ENCODE data around the gene MRPL14. TPM values are rescaled to one million over a fixed set of nuclear protein-coding genes. Genes with fewer than 3 reads are reported as not detected.

MRPL14 gene
- total and polyA plus RNA-seq, 9 of the 15 experiments (the other 6 are each of a cell fraction or from before 2014, with no cell fraction given): 126 to 424 (median 165) TPM

DNA sequence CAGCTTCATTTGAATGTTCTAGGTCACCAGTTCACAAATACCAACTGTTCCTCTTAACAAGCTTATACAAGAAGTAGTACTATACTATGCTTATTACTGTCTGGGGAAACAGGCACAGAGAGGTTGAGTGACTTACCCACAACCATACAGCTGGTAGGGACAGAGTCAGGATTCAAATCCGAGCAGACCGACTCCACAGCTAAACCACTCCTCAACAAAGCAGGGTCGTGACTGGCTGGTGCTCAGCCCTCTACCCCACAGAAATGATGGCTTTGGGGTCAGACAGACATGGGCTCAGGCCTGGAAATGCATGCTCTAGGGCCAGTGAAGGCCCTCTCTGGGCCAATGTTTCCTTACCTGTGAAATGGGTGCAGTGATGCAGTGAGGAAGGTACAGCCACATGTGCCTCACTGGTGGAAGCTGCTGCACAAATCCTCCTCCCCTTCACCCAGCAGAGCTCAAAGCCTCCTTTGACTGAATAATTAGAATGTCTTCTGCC lies 63.6 kb downstream of the MRPL14 start (continued):
- TF ChIP-seq, protein P1, sequence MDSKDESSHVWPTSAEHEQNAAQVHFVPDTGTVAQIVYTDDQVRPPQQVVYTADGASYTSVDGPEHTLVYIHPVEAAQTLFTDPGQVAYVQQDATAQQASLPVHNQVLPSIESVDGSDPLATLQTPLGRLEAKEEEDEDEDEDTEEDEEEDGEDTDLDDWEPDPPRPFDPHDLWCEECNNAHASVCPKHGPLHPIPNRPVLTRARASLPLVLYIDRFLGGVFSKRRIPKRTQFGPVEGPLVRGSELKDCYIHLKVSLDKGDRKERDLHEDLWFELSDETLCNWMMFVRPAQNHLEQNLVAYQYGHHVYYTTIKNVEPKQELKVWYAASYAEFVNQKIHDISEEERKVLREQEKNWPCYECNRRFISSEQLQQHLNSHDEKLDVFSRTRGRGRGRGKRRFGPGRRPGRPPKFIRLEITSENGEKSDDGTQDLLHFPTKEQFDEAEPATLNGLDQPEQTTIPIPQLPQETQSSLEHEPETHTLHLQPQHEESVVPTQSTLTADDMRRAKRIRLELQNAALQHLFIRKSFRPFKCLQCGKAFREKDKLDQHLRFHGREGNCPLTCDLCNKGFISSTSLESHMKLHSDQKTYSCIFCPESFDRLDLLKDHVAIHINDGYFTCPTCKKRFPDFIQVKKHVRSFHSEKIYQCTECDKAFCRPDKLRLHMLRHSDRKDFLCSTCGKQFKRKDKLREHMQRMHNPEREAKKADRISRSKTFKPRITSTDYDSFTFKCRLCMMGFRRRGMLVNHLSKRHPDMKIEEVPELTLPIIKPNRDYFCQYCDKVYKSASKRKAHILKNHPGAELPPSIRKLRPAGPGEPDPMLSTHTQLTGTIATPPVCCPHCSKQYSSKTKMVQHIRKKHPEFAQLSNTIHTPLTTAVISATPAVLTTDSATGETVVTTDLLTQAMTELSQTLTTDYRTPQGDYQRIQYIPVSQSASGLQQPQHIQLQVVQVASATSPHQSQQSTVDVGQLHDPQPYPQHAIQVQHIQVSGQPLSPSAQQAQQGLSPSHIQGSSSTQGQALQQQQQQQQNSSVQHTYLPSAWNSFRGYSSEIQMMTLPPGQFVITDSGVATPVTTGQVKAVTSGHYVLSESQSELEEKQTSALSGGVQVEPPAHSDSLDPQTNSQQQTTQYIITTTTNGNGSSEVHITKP (IDR thresholded peaks at IDR 0.05; ENCODE audit: partially characterized antibody): no peak
- TF ChIP-seq, protein P2, sequence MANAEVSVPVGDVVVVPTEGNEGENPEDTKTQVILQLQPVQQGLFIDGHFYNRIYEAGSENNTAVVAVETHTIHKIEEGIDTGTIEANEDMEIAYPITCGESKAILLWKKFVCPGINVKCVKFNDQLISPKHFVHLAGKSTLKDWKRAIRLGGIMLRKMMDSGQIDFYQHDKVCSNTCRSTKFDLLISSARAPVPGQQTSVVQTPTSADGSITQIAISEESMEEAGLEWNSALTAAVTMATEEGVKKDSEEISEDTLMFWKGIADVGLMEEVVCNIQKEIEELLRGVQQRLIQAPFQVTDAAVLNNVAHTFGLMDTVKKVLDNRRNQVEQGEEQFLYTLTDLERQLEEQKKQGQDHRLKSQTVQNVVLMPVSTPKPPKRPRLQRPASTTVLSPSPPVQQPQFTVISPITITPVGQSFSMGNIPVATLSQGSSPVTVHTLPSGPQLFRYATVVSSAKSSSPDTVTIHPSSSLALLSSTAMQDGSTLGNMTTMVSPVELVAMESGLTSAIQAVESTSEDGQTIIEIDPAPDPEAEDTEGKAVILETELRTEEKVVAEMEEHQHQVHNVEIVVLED (CRISPR knock-in tag; IDR thresholded peaks at IDR 0.05): no peak
- TF ChIP-seq ZBED1 (IDR thresholded peaks at IDR 0.05) (no peak), GATA2 (CRISPR knock-in tag; IDR thresholded peaks at IDR 0.05) (no peak), MYC (IDR thresholded peaks at IDR 0.05; ENCODE audit: low read depth, low read length) (no peak), MYC (CRISPR knock-in tag; IDR thresholded peaks at IDR 0.05; ENCODE audit: borderline replicate concordance, low read depth) (peak; percentile 82; the same call in 1 of the 2 replicates), GTF2E2 (tag; IDR thresholded peaks at IDR 0.05) (peak; percentile 1; the same call in 1 of the 2 replicates), EGR1 (conservative IDR thresholded peaks at IDR 0.05) (no peak), PRPF4 (IDR thresholded peaks at IDR 0.05; ENCODE audit: insufficient read depth, low read depth, low read length, poor library complexity, severe bottlenecking) (no peak), HLTF (IDR thresholded peaks at IDR 0.05) (no peak), RBM25 (IDR thresholded peaks at IDR 0.05; ENCODE audit: low read depth, low read length, severe bottlenecking) (peak; percentile 39), SMARCC2 (IDR thresholded peaks at IDR 0.05; ENCODE audit: low read depth) (no peak), SIN3A (IDR thresholded peaks at IDR 0.05; ENCODE audit: borderline replicate concordance in 2 of 2, control insufficient read depth in 1 of 2, low read depth in 2 of 2, low read length in 2 of 2) (no peak), KDM1A (IDR thresholded peaks at IDR 0.05) (peak in 1 of 2 experiments; percentile 24; a peak in 1 of 4 replicates), CTBP1 (IDR thresholded peaks at IDR 0.05; ENCODE audit: borderline replicate concordance) (no peak), SPI1 (IDR thresholded peaks at IDR 0.05; ENCODE audit: borderline replicate concordance, low read depth, low read length) (no peak), ZFP36 (IDR thresholded peaks at IDR 0.05; ENCODE audit: low read depth, low read length, partially characterized antibody) (peak; percentile 12), KLF10 (CRISPR knock-in tag; IDR thresholded peaks at IDR 0.05) (no peak)
- TF ChIP-seq, protein P3, sequence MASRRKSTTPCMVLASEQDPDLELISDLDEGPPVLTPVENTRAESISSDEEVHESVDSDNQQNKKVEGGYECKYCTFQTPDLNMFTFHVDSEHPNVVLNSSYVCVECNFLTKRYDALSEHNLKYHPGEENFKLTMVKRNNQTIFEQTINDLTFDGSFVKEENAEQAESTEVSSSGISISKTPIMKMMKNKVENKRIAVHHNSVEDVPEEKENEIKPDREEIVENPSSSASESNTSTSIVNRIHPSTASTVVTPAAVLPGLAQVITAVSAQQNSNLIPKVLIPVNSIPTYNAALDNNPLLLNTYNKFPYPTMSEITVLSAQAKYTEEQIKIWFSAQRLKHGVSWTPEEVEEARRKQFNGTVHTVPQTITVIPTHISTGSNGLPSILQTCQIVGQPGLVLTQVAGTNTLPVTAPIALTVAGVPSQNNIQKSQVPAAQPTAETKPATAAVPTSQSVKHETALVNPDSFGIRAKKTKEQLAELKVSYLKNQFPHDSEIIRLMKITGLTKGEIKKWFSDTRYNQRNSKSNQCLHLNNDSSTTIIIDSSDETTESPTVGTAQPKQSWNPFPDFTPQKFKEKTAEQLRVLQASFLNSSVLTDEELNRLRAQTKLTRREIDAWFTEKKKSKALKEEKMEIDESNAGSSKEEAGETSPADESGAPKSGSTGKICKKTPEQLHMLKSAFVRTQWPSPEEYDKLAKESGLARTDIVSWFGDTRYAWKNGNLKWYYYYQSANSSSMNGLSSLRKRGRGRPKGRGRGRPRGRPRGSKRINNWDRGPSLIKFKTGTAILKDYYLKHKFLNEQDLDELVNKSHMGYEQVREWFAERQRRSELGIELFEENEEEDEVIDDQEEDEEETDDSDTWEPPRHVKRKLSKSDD (conservative IDR thresholded peaks at IDR 0.05; ENCODE audit: low read length): no peak
- TF ChIP-seq, protein P4, sequence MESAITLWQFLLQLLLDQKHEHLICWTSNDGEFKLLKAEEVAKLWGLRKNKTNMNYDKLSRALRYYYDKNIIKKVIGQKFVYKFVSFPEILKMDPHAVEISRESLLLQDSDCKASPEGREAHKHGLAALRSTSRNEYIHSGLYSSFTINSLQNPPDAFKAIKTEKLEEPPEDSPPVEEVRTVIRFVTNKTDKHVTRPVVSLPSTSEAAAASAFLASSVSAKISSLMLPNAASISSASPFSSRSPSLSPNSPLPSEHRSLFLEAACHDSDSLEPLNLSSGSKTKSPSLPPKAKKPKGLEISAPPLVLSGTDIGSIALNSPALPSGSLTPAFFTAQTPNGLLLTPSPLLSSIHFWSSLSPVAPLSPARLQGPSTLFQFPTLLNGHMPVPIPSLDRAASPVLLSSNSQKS (CRISPR knock-in tag; IDR thresholded peaks at IDR 0.05): no peak

Measured in K562 (cell line).